Measurements from ENCODE around the gene SATB2.

Gene SATB2

GRCh38 chr2:199457147-199458008, at the start of gene SATB2:
Gene SATB2 (minus strand): TSS chr2:199457939. CDS start chr2:199456037, 1,902 bp downstream.
- peak; percentile 95 for DNase-seq (ENCODE audit: low spot score)

GRCh38 chr2:199505755-199506403, 48.1 kb upstream of the SATB2 start:
- no peak for DNase-seq (ENCODE audit: low spot score)

- no peak for DNase-seq (ENCODE audit: low spot score)
Measured at GRCh38 chr2:199503148-199503547, 45.4 kb upstream of the SATB2 start.

- no peak for DNase-seq (ENCODE audit: low spot score)
Measured at GRCh38 chr2:199499005-199499404, 41.3 kb upstream of the SATB2 start.

- DNase-seq (ENCODE audit: low spot score) = peak; percentile 23
Measured at GRCh38 chr2:199495147-199495546, 37.4 kb upstream of the SATB2 start.

- no peak for DNase-seq (ENCODE audit: low spot score)
Measured at GRCh38 chr2:199490049-199490448, 32.3 kb upstream of the SATB2 start.

- peak; percentile 21 for DNase-seq (ENCODE audit: low spot score)
Measured at GRCh38 chr2:199488772-199489400, 31.1 kb upstream of the SATB2 start.

GRCh38 chr2:199485732-199486335, 28.1 kb upstream of the SATB2 start:
- DNase-seq (ENCODE audit: low spot score) = peak; percentile 74

- DNase-seq (ENCODE audit: low spot score) = peak; percentile 24
Measured at GRCh38 chr2:199484927-199485326, 27.2 kb upstream of the SATB2 start.

GRCh38 chr2:199480966-199481365, 23.2 kb upstream of the SATB2 start:
- DNase-seq (ENCODE audit: low spot score) = no peak

- DNase-seq (ENCODE audit: low spot score) = no peak
Measured at GRCh38 chr2:199477277-199477834, 19.6 kb upstream of the SATB2 start.

GRCh38 chr2:199471443-199472057, 13.8 kb upstream of the SATB2 start:
- no peak for DNase-seq (ENCODE audit: low spot score)

- no peak for DNase-seq (ENCODE audit: low spot score)
Measured at GRCh38 chr2:199470672-199471442, 13.1 kb upstream of the SATB2 start.

GRCh38 chr2:199470361-199470671, 12.6 kb upstream of the SATB2 start:
- DNase-seq (ENCODE audit: low spot score) = no peak

- DNase-seq (ENCODE audit: low spot score) = no peak
Measured at GRCh38 chr2:199469514-199470360, 12.0 kb upstream of the SATB2 start.

GRCh38 chr2:199468561-199469513, 11.1 kb upstream of the SATB2 start:
- DNase-seq (ENCODE audit: low spot score) = no peak

GRCh38 chr2:199467066-199467822, 9.5 kb upstream of the SATB2 start:
- DNase-seq (ENCODE audit: low spot score) = no peak

GRCh38 chr2:199466692-199467065, 8.9 kb upstream of the SATB2 start:
- no peak for DNase-seq (ENCODE audit: low spot score)
